ENCODE results near the gene MAPRE2. TPM values are rescaled to one million over a fixed set of nuclear protein-coding genes. Genes with fewer than 3 reads are reported as not detected.

The MAPRE2 gene
- total and polyA plus RNA-seq, 2 of the 13 experiments (the other 11 are each of a cell fraction or from before 2014, with no cell fraction given), result 34.5 to 67.9 TPM

GRCh38 chr18:35084494-35085449 lies 43.6 kb downstream of the MAPRE2 start (continued):
- TF ChIP-seq CSRNP2 (CRISPR knock-in tag; conservative IDR thresholded peaks at IDR 0.05; ENCODE audit: low read depth) (no peak), AKAP8 (CRISPR knock-in tag; IDR thresholded peaks at IDR 0.05) (no peak), CREB1 (IDR thresholded peaks at IDR 0.05) (no peak), CREB1 (CRISPR knock-in tag; IDR thresholded peaks at IDR 0.05) (no peak), ZNF326 (CRISPR knock-in tag; IDR thresholded peaks at IDR 0.05; ENCODE audit: borderline replicate concordance) (no peak), NR2F2 (IDR thresholded peaks at IDR 0.05; ENCODE audit: borderline replicate concordance, low read depth) (peak; percentile 41; the same call in 1 of the 2 replicates), ZNF430 (CRISPR knock-in tag; IDR thresholded peaks at IDR 0.05) (no peak), NR2C2 (CRISPR knock-in tag; IDR thresholded peaks at IDR 0.05; ENCODE audit: borderline replicate concordance) (peak; percentile 2; the same call in 1 of the 2 replicates), GTF2F1 (IDR thresholded peaks at IDR 0.05; ENCODE audit: low read length) (no peak), ZNF44 (CRISPR knock-in tag; IDR thresholded peaks at IDR 0.05) (no peak), PHF20 (CRISPR knock-in tag; IDR thresholded peaks at IDR 0.05) (no peak), ATRX (CRISPR knock-in tag; IDR thresholded peaks at IDR 0.05; ENCODE audit: borderline replicate concordance) (no peak), WIZ (CRISPR knock-in tag; IDR thresholded peaks at IDR 0.05) (no peak), MAFG (CRISPR knock-in tag; IDR thresholded peaks at IDR 0.05) (no peak)
- TF ChIP-seq, protein P1, sequence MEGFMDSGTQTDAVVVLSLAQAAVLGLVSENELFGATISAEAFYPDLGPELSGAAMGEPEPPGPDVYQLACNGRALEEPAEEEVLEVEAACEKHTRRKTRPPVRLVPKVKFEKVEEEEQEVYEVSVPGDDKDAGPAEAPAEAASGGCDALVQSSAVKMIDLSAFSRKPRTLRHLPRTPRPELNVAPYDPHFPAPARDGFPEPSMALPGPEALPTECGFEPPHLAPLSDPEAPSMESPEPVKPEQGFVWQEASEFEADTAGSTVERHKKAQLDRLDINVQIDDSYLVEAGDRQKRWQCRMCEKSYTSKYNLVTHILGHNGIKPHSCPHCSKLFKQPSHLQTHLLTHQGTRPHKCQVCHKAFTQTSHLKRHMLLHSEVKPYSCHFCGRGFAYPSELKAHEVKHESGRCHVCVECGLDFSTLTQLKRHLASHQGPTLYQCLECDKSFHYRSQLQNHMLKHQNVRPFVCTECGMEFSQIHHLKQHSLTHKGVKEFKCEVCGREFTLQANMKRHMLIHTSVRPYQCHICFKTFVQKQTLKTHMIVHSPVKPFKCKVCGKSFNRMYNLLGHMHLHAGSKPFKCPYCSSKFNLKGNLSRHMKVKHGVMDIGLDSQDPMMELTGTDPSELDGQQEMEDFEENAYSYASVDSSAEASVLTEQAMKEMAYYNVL (CRISPR knock-in tag; IDR thresholded peaks at IDR 0.05; ENCODE audit: borderline replicate concordance), result peak; percentile 64; the same call in 1 of the 2 replicates
- TF ChIP-seq, protein P2, sequence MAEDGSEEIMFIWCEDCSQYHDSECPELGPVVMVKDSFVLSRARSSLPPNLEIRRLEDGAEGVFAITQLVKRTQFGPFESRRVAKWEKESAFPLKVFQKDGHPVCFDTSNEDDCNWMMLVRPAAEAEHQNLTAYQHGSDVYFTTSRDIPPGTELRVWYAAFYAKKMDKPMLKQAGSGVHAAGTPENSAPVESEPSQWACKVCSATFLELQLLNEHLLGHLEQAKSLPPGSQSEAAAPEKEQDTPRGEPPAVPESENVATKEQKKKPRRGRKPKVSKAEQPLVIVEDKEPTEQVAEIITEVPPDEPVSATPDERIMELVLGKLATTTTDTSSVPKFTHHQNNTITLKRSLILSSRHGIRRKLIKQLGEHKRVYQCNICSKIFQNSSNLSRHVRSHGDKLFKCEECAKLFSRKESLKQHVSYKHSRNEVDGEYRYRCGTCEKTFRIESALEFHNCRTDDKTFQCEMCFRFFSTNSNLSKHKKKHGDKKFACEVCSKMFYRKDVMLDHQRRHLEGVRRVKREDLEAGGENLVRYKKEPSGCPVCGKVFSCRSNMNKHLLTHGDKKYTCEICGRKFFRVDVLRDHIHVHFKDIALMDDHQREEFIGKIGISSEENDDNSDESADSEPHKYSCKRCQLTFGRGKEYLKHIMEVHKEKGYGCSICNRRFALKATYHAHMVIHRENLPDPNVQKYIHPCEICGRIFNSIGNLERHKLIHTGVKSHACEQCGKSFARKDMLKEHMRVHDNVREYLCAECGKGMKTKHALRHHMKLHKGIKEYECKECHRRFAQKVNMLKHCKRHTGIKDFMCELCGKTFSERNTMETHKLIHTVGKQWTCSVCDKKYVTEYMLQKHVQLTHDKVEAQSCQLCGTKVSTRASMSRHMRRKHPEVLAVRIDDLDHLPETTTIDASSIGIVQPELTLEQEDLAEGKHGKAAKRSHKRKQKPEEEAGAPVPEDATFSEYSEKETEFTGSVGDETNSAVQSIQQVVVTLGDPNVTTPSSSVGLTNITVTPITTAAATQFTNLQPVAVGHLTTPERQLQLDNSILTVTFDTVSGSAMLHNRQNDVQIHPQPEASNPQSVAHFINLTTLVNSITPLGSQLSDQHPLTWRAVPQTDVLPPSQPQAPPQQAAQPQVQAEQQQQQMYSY (CRISPR knock-in tag; IDR thresholded peaks at IDR 0.05), result peak; percentile 64

Data from HepG2 (cell line).